HG03097 (cell line): ENCODE measurements around the gene TFF1.
"Not testable (repeated sequence)": the region's sequence is repeated elsewhere in the genome, so short reads cannot be mapped to it uniquely, and the experiment has no call there.

ENCODE experiments used
- ATAC-seq: cut with Tn5 transposase; IDR thresholded peaks from one replicate; pipeline ENCODE4 v1.9.1; 2021; ENCODE audit not compliant: unreplicated experiment, low FRiP score

The TFF1 gene

GRCh38 chr21:42366292-42367010 is at the start of gene TFF1:
TFF1 (minus strand) TSS chr21:42366535; CDS start chr21:42366495, 40 bp downstream.
- no peak for ATAC-seq

DNA sequence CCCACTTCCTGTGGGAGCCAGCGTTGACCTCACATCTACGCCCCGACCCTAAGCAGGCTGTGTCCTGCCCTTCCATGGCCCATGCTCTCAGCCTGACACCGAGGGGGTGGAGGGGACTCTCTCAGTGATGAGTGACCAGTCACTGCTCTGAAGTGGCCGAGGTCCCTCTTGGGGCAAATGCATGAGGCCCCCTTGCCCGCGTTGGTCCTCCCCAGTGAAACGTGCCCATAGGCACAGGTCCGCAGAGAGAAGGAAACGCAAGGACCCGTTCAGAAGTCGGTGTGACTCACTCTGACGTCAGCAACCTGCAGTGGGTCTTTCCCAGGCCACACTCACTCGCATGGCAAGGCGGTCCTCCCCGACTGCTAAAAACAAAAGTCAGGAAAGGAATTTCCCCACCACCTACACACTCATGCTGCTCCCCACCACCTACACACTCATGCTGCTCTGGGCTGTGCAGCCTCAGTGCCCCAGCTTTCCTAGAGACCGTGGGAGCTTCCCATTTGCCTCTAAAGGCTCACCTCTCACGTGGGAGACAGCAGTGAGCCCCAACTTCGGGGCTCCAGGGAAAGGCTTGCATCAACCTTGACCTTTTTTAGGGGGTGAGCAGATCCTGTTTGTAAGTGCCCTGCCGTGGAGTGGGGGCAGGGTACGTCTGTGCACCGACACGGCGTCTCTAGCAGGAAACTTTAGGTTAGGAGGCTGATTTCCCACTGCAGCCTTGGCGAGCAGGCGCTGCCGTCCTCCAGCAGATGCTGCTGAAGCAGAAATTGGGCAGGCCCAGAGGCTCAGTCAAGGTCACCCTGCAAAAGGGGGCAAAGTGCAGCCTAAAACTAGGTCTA is 48.8 kb upstream of the TFF1 start:
- peak; percentile 57 for ATAC-seq

- no peak for ATAC-seq
Measured at GRCh38 chr21:42414553-42414927, 48.2 kb upstream of the TFF1 start.

DNA sequence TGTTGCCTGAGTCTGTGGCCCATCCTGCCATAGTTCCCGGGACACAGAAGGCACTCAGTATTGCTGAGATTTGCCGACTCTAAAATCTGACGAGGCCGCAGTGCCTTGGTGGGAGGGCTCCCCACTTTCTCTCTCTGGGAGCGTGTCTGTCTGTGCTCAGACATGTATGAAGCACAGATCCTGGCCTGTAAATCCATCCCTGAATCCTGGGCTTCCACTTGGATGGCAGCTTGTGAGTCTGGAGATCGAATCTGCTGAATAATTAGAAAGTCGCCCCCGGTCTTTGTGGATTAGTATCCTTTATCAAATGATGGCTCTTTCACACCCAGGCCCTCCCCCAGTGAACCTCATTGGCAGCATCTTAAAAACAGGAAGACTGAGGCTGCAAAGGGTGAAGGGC is 47.7 kb upstream of the TFF1 start:
- no peak for ATAC-seq

- ATAC-seq, result no peak
Measured at GRCh38 chr21:42413500-42413899, 47.2 kb upstream of the TFF1 start.

- ATAC-seq, result no peak
Measured at GRCh38 chr21:42413093-42413492, 46.8 kb upstream of the TFF1 start.

GRCh38 chr21:42412636-42412933 is 46.2 kb upstream of the TFF1 start:
- ATAC-seq, result no peak

GRCh38 chr21:42411891-42412635 is 45.7 kb upstream of the TFF1 start:
- no peak for ATAC-seq

DNA sequence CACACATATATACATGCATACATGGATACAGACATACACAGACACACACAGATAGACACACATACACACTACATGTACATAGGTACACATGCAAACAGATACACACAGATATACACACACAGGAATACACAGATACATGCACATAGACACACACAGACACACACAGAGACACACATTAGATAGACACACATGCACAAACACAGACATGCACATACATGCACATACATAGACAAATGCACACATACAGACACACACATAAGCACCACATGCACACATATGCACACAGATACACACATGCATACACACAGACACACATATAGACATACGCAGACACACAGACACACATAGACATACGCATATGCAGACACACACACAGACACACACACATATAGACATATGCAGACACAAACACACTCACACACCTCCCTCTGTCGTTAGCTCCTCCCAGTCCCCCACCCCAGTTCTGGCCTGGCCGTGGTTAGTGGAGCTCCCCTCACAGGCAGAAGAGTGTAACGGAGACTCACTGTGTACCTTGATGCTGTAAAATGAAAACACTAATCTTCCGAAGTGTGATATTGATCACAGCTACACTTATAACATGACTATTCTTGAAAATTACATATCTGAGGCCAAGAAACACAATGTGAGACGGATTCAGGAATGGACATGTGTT is 45.0 kb upstream of the TFF1 start:
- ATAC-seq, result no peak

GRCh38 chr21:42409366-42409765 is 43.0 kb upstream of the TFF1 start:
- no peak for ATAC-seq

GRCh38 chr21:42408718-42409117 is 42.4 kb upstream of the TFF1 start:
- ATAC-seq, result not testable (repeated sequence)

DNA sequence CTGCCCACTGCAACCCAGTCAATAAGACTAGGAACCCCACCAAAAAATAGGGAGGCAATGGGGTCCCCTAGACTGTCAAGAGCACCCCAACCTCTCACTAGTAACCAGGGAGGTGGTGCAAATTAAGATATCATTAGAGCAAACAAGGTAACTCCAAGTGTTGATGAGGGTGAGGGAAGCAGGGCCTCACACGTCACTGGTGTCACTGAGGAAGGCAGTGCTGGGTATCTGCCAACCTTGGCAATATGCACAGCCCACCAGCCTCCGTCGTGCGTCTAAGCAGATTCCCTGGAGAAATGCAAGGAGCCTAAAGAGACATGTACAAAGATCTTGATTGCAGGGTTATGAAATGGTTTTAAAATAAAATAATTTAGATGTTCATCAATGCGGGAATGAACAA is 41.1 kb upstream of the TFF1 start:
- ATAC-seq, result no peak

- ATAC-seq, result no peak
Measured at GRCh38 chr21:42406866-42407265, 40.5 kb upstream of the TFF1 start.

GRCh38 chr21:42406201-42406621 is 39.9 kb upstream of the TFF1 start:
- ATAC-seq, result no peak

- ATAC-seq, result no peak
Measured at GRCh38 chr21:42405064-42406013, 39.0 kb upstream of the TFF1 start.

DNA sequence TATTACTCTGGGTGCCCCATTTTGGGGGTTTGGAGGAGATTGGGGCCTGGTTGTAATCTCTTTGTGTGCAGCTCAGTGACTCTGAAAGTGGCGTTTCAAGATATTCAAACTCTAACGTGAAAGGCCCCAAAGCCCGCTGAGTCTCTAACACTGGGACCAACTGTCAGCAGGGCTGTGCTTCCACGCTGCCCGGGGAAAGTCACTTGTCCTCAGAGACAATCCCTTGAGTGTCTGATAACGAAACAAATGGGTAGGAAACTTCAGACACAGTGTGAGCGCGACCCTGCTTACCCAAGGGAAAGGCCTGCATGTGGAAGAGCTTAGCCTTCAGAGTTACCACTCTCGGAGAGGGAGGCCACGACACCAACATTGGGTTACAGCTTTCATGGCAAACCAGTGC is 38.2 kb upstream of the TFF1 start:
- no peak for ATAC-seq

DNA sequence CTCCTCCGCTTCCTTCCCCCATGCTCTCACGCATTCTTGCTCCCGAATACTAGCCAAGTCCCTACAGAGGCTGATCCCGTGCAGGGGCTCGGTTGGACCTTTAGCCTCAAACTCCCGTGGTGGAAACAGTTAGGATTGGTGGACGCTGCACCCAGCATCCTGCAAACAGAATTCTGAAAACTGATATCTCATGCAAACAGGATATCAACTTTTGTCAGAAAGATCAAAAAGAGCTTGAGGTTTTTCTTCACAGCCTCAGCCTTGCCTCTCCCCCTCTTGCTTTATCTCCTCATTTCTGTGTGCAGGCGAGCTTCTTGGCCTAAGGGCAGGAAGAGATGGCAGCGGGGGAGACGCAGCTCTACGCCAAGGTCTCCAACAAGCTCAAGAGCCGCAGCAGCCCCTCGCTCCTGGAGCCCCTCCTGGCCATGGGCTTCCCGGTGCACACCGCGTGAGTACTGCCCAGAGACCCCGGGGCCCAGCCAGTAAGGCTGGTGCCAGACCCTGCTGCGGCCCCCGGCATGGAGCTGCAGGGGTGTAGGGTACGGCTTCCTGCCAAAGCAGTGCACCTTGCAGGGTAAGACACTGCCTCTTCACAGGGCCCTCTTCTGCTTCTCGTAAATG is 37.4 kb upstream of the TFF1 start, which contains the start of gene UBASH3A:
UBASH3A (plus strand) TSS at position 292 of the 621 bp plus-strand sequence; CDS start at position 336, 44 bp downstream.
- ATAC-seq, result no peak

GRCh38 chr21:42401820-42402251 is 35.5 kb upstream of the TFF1 start:
- no peak for ATAC-seq

GRCh38 chr21:42401154-42401553 is 34.8 kb upstream of the TFF1 start:
- no peak for ATAC-seq
